ENCODE data around the gene ENDOU.

- TF ChIP-seq POLR2AphosphoS5 (IDR thresholded peaks at IDR 0.05; ENCODE audit: low read depth, low read length) (no peak), TAF1 (IDR thresholded peaks at IDR 0.05; ENCODE audit: borderline replicate concordance, insufficient read depth, low read length) (no peak), SIN3A (IDR thresholded peaks at IDR 0.05; ENCODE audit: borderline replicate concordance, insufficient read depth, low read length) (no peak), FOXP2 (optimal IDR thresholded peaks at IDR 0.05; ENCODE audit: borderline replicate concordance, extremely low read depth, extremely low read length, insufficient read depth) (no peak)
- TF ChIP-seq, protein P1, sequence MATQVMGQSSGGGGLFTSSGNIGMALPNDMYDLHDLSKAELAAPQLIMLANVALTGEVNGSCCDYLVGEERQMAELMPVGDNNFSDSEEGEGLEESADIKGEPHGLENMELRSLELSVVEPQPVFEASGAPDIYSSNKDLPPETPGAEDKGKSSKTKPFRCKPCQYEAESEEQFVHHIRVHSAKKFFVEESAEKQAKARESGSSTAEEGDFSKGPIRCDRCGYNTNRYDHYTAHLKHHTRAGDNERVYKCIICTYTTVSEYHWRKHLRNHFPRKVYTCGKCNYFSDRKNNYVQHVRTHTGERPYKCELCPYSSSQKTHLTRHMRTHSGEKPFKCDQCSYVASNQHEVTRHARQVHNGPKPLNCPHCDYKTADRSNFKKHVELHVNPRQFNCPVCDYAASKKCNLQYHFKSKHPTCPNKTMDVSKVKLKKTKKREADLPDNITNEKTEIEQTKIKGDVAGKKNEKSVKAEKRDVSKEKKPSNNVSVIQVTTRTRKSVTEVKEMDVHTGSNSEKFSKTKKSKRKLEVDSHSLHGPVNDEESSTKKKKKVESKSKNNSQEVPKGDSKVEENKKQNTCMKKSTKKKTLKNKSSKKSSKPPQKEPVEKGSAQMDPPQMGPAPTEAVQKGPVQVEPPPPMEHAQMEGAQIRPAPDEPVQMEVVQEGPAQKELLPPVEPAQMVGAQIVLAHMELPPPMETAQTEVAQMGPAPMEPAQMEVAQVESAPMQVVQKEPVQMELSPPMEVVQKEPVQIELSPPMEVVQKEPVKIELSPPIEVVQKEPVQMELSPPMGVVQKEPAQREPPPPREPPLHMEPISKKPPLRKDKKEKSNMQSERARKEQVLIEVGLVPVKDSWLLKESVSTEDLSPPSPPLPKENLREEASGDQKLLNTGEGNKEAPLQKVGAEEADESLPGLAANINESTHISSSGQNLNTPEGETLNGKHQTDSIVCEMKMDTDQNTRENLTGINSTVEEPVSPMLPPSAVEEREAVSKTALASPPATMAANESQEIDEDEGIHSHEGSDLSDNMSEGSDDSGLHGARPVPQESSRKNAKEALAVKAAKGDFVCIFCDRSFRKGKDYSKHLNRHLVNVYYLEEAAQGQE (IDR thresholded peaks at IDR 0.05; ENCODE audit: insufficient read depth in 1 of 2, low read depth in 2 of 2, low read length in 2 of 2): no peak
These were observed 44.9 kb upstream of the ENDOU start for GRCh38 chr12:47770086-47770726.

Measured in PFSK-1 (cell line).